ENCODE results near the gene CCDC63. TPM values are rescaled to one million over a fixed set of nuclear protein-coding genes. Genes with fewer than 3 reads are reported as not detected.

The CCDC63 gene
- total RNA-seq, 4 donors from 2014 or later: not detected

GRCh38 chr12:110908377-110909152 lies 61.8 kb downstream of the CCDC63 start:
- intact Hi-C loops (cut with DNase I; ENCODE audit: low total_unique reads): no loop called here

DNA sequence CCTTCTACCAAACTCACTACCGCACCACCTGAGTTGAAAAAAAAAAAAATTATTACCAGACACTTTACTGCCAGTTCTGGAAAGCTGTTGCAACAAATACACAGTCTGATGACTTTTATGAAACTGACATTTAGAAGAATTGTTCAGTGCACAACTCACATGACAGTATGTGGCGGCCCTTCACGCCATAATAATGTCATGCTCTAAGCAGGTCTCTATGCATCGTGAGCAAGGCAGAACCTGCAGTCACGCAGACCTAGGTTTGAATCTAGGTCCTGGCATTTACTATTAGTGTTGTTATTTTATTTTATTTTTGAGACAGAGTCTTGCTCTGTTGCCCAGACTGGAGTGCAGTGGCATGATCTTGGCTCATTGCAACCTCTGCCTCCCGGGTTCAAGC lies 65.5 kb downstream of the CCDC63 start:
- H3K27ac ChIP-seq: no peak overlapping the region
- no peak for TF ChIP-seq CTCF (IDR thresholded peaks at IDR 0.05)
- no peak for TF ChIP-seq POLR2A (IDR thresholded peaks at IDR 0.05)
- no peak overlapping the region for H3K4me3 ChIP-seq
- intact Hi-C loops (cut with DNase I; ENCODE audit: low total_unique reads): no loop called here
- no peaks in the 10 kb centered on the region for H3K4me1 ChIP-seq
- no peaks in the 10 kb centered on the region for H3K9me3 ChIP-seq
- no peaks in the 10 kb centered on the region for H3K27me3 ChIP-seq
- H3K36me3 ChIP-seq: no peaks in the 10 kb centered on the region
- no peak for DNase-seq

More at GRCh38 chr12:110908377-110909152, 61.8 kb downstream of the CCDC63 start:
- Histone ChIP-seq H3K4me1 (no peaks in the 10 kb centered on the region), H3K27me3 (no peaks in the 10 kb centered on the region), H3K36me3 (no peaks in the 10 kb centered on the region), H3K9me3 (no peaks in the 10 kb centered on the region), H3K27ac (no peak overlapping the region), H3K4me3 (no peak overlapping the region)
- no peak for TF ChIP-seq POLR2A (IDR thresholded peaks at IDR 0.05)
- DNase-seq: no peak

- TF ChIP-seq CTCF (IDR thresholded peaks at IDR 0.05) (no peak), POLR2A (IDR thresholded peaks at IDR 0.05) (no peak)
- no peak overlapping the region for H3K27ac ChIP-seq
- H3K4me1 ChIP-seq: no peaks in the 10 kb centered on the region
- DNase-seq: no peak
- no peaks in the 10 kb centered on the region for H3K9me3 ChIP-seq
- no peaks in the 10 kb centered on the region for H3K36me3 ChIP-seq
- no peak overlapping the region for H3K4me3 ChIP-seq
- intact Hi-C loops (cut with DNase I; ENCODE audit: low total_unique reads): no loop called here
- no peaks in the 10 kb centered on the region for H3K27me3 ChIP-seq
These were observed 66.6 kb downstream of the CCDC63 start for GRCh38 chr12:110913119-110914056.

DNA sequence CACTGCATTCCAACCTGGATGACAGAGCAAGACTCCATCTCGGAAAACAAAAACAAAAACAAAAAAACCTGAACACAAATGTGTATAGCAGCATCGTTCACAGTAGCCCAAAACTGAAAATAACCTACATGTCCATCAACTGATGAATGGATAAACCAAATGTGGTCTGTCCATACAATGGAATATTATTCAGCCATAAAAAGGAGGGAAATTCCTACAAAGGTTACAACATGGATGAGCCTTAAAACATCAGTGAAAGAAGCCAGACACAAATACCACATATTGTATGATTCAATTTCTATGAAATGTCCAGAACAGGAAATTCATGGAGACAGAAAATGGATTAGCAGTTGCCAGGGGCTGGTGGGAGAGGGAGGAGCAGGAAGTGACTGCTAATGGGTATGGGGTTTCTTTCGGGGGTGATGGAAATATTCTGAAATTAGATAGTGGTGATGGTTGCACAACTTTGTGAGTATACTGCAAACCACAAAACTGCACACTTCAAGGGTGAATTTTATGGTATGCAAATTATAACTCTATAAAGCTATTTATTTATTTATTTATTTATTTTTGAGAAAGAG lies 69.6 kb downstream of the CCDC63 start:
- no peaks in the 10 kb centered on the region for H3K27me3 ChIP-seq
- no peak overlapping the region for H3K4me3 ChIP-seq
- DNase-seq: no peak
- no peak for TF ChIP-seq POLR2A (IDR thresholded peaks at IDR 0.05)
- TF ChIP-seq CTCF (IDR thresholded peaks at IDR 0.05): no peak
- no peaks in the 10 kb centered on the region for H3K4me1 ChIP-seq
- intact Hi-C loops (cut with DNase I; ENCODE audit: low total_unique reads): no loop called here
- H3K9me3 ChIP-seq: no peaks in the 10 kb centered on the region
- H3K36me3 ChIP-seq: no peaks in the 10 kb centered on the region
- no peak overlapping the region for H3K27ac ChIP-seq

DNA sequence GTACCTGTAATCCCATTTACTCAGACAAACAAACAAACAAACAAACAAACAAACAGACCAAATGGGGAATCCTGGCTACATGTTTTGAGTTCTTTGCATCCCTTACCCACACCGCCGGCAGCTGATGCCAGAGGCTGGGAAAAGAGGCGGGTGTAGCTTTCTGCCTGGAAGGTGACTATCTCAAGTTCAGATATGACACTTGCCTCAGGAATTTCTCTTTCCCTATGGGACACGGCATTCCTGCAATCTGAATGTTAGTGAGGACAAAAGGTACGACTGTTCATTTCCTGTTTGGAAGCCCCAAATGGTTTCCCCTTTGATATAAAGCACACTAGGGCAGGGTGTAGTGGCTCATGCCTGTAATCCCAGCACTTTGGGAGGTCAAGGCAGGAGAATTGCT lies 70.7 kb downstream of the CCDC63 start:
- Histone ChIP-seq H3K36me3 (no peaks in the 10 kb centered on the region), H3K27ac (no peak overlapping the region), H3K9me3 (no peaks in the 10 kb centered on the region), H3K4me1 (no peaks in the 10 kb centered on the region), H3K27me3 (no peaks in the 10 kb centered on the region), H3K4me3 (no peak overlapping the region)
- TF ChIP-seq POLR2A (IDR thresholded peaks at IDR 0.05): no peak
- TF ChIP-seq CTCF (IDR thresholded peaks at IDR 0.05): no peak
- intact Hi-C loops (cut with DNase I; ENCODE audit: low total_unique reads): no loop called here
- DNase-seq: no peak
